ENCODE data around the gene NOL3.

The NOL3 gene

GRCh38 chr16:67209565-67209964 lies 39.2 kb downstream of the NOL3 start:
- Histone ChIP-seq H3K36me3 (ENCODE audit: low read depth) (no peaks in the 10 kb centered on the region; the same call in 1 of the 2 replicates), H3K27me3 (ENCODE audit: insufficient read depth, poor library complexity, severe bottlenecking) (no peaks in the 10 kb centered on the region), H3K27ac (ENCODE audit: poor library complexity, severe bottlenecking) (no peak overlapping the region), H3K9me3 (ENCODE audit: severe bottlenecking) (no peaks in the 10 kb centered on the region), H3K4me3 (ENCODE audit: severe bottlenecking) (no peak overlapping the region), H3K4me1 (ENCODE audit: insufficient read depth, poor library complexity, severe bottlenecking) (peaks cover 51% of the 10 kb centered on the region)
- TF ChIP-seq CTCF (IDR thresholded peaks at IDR 0.05; ENCODE audit: poor library complexity, severe bottlenecking), result no peak
- ATAC-seq (ENCODE audit: low read depth) (no peak), DNase-seq (ENCODE audit: low spot score) (peak; percentile 59)

GRCh38 chr16:67210069-67210937 lies 40.0 kb downstream of the NOL3 start:
- DNase-seq (ENCODE audit: low spot score) (peak; percentile 58), ATAC-seq (ENCODE audit: low read depth) (no peak)
- no peak for TF ChIP-seq CTCF (IDR thresholded peaks at IDR 0.05; ENCODE audit: poor library complexity, severe bottlenecking)
- no peaks in the 10 kb centered on the region for H3K27me3 ChIP-seq (ENCODE audit: insufficient read depth, poor library complexity, severe bottlenecking)
- H3K36me3 ChIP-seq (ENCODE audit: low read depth), result no peaks in the 10 kb centered on the region
- H3K4me1 ChIP-seq (ENCODE audit: insufficient read depth, poor library complexity, severe bottlenecking), result peaks cover 51% of the 10 kb centered on the region
- no peaks in the 10 kb centered on the region for H3K9me3 ChIP-seq (ENCODE audit: severe bottlenecking)
- H3K4me3 ChIP-seq (ENCODE audit: severe bottlenecking), result no peak overlapping the region
- H3K27ac ChIP-seq (ENCODE audit: poor library complexity, severe bottlenecking), result no peak overlapping the region

GRCh38 chr16:67211674-67212073 lies 41.3 kb downstream of the NOL3 start:
- peak overlapping the region; percentile 95 for H3K27ac ChIP-seq (ENCODE audit: poor library complexity, severe bottlenecking)
- ATAC-seq (ENCODE audit: low read depth), result no peak
- DNase-seq (ENCODE audit: low spot score), result no peak
- no peak for TF ChIP-seq CTCF (IDR thresholded peaks at IDR 0.05; ENCODE audit: poor library complexity, severe bottlenecking)
- peaks cover 48% of the 10 kb centered on the region for H3K4me1 ChIP-seq (ENCODE audit: insufficient read depth, poor library complexity, severe bottlenecking)
- H3K4me3 ChIP-seq (ENCODE audit: severe bottlenecking), result no peak overlapping the region
- no peaks in the 10 kb centered on the region for H3K36me3 ChIP-seq (ENCODE audit: low read depth)
- no peaks in the 10 kb centered on the region for H3K27me3 ChIP-seq (ENCODE audit: insufficient read depth, poor library complexity, severe bottlenecking)
- no peaks in the 10 kb centered on the region for H3K9me3 ChIP-seq (ENCODE audit: severe bottlenecking)

GRCh38 chr16:67212766-67213165 lies 42.4 kb downstream of the NOL3 start:
- Histone ChIP-seq H3K27ac (ENCODE audit: poor library complexity, severe bottlenecking) (peak overlapping the region; percentile 95), H3K4me1 (ENCODE audit: insufficient read depth, poor library complexity, severe bottlenecking) (peaks cover 37% of the 10 kb centered on the region), H3K4me3 (ENCODE audit: severe bottlenecking) (no peak overlapping the region), H3K9me3 (ENCODE audit: severe bottlenecking) (no peaks in the 10 kb centered on the region), H3K36me3 (ENCODE audit: low read depth) (no peaks in the 10 kb centered on the region), H3K27me3 (ENCODE audit: insufficient read depth, poor library complexity, severe bottlenecking) (no peaks in the 10 kb centered on the region)
- ATAC-seq (ENCODE audit: low read depth) (peak; percentile 72), DNase-seq (ENCODE audit: low spot score) (no peak)
- no peak for TF ChIP-seq CTCF (IDR thresholded peaks at IDR 0.05; ENCODE audit: poor library complexity, severe bottlenecking)

Measured in RWPE2 (cell line).